Stimulated activated CD4-positive, alpha-beta T cell treated with anti-CD3 and anti-CD28 coated beads, Interleukin-1b, Interleukin-23, amount 100 ng/mL, for 24 hours (primary cell): Measurements from ENCODE around the gene HOXB4.

ENCODE experiments used
- DNase-seq, 4 experiments: peaks; one replicate each; pipeline ENCODE4 v3.0.0-alpha.2; 2020; ENCODE audit warnings: low read depth in 4 of 4, low spot score in 1 of 4

Gene HOXB4

GRCh38 chr17:48615047-48615962 lies 37.2 kb upstream of the HOXB4 start, which contains the start of gene HOXB8:
Gene HOXB8 (minus strand): TSS chr17:48615292. CDS start chr17:48614704, 588 bp downstream.
- no peak for DNase-seq

DNA sequence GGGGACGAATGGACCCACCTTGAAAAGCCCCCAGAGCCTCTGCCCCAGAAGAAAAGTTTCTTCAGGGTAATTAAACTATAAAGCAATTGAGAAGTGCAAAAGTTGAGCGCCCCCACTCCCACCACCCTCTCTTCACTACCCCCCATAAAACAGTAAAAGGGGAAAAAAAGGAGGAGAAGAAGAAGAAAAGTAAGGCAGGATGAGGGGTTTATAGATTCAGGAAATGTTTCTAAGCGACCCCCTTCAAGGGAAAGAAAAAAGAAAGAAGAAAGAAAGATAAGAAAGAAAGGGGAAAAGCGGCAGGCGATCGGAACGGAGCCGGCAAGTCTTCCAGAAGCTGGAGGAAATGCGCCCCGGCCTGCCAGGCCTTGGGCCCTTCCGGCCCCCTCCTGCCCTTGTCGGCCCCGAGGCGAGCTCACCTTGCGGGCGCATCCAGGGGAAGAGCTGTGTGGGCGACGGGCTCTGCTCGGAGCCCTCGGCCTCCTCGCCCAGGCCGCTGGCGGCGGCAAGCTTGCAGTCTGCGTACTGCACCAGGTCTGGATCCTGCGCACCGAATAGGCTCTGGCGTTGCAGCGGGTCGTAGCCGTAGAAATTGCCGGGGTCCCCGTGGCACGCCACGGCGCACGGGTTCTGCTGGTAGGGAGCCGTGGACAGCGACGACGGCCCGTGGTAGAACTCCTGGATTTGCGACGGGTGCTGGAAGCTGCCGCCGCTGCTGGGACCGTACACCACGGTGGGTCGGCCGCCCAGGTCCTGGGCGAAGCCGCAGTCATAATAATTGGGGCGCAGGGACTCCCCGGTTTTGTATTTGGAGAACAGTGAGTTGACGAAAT lies 35.9 kb upstream of the HOXB4 start:
- DNase-seq: no peak

- DNase-seq: no peak
These were observed 34.9 kb upstream of the HOXB4 start for GRCh38 chr17:48612854-48613691.

GRCh38 chr17:48612456-48612853 lies 34.3 kb upstream of the HOXB4 start:
- DNase-seq: no peak

DNA sequence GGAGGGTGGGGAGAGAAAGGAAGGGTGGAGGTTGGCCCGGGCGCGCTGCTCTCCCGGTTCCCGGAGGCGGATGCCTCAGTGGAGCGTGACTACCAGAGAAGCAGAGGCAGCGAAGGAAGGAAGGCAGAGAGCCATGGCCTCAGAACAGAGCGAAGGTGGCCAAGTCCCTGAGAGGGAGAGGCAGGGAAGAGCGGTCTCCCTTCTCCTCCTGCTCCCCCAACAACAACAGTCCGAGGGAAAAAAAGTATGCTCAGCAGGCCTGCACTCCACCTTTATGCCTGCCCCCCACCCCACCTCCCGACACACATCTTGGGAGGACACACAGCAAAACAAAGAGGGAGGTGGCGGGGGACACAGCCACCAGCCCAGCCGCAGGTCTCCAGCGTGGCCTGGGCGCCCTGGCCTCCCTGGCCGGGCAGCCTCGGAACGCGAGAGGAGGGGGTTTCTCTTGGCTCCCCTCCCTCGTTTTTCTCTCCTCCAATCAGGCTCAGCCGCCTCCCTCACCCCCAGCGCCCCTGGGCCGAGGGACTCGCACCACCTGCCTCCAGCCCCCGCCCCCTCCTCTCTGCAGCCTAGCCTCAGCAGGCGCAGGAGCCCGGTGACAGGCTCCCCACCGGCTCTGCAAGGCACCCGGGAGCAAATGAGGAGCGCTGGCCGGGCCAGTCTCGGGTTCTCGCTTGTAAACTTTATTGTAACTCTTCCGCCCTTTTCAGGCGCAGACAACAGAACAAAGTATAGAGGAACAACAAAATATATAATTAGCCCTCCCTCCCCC lies 33.7 kb upstream of the HOXB4 start:
- DNase-seq: no peak

DNA sequence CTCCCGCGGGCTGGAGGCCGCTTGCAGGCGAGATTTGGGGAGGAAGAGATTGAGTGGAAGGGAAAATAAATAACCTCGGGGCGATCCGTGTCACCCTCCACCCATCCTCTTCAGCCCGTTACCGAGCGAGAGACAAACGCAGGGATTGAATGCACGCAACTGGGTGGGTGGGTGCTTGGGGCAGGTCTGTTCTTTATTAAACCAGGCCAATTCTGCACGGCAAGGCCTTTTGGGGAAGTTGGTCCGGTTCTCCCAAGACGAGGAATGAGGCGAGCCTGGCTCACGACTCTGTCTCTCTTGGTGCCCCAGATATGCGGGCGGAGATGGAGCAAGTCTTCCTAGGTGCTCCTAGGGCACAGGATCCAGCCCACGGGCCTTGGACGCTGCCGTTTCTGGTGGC lies 33.1 kb upstream of the HOXB4 start:
- DNase-seq: no peak

GRCh38 chr17:48610282-48611211 lies 32.4 kb upstream of the HOXB4 start, which contains the start of gene HOXB7:
Gene HOXB7 (minus strand): TSS chr17:48611017. CDS start chr17:48610918, 99 bp downstream.
- DNase-seq: peak in 1 of 4 experiments; percentile 54

- DNase-seq: no peak
These were observed 31.7 kb upstream of the HOXB4 start for GRCh38 chr17:48609759-48610281.

DNA sequence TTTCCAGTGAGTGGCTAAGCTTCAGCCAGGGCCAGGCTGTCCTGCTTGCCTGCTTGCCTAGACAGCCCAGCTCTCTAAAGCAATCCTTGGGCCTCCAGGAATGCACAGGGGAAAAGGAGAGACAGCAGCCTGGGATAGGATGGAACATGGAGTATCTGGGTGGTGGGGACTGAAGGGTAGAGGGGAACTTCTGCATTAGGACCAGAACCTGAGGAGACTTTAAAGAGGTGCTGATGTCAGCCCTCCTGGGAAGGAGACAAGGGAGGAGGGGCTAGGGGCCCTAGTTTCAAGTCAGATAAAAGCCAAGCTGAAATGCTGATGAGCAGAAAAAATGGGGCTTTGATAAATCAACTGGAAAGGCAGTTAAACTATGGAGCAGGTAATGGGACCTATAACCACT lies 30.9 kb upstream of the HOXB4 start:
- no peak for DNase-seq

- no peak for DNase-seq
These were observed 30.3 kb upstream of the HOXB4 start for GRCh38 chr17:48608494-48608834.

GRCh38 chr17:48606892-48607614 lies 28.9 kb upstream of the HOXB4 start:
- DNase-seq: no peak

DNA sequence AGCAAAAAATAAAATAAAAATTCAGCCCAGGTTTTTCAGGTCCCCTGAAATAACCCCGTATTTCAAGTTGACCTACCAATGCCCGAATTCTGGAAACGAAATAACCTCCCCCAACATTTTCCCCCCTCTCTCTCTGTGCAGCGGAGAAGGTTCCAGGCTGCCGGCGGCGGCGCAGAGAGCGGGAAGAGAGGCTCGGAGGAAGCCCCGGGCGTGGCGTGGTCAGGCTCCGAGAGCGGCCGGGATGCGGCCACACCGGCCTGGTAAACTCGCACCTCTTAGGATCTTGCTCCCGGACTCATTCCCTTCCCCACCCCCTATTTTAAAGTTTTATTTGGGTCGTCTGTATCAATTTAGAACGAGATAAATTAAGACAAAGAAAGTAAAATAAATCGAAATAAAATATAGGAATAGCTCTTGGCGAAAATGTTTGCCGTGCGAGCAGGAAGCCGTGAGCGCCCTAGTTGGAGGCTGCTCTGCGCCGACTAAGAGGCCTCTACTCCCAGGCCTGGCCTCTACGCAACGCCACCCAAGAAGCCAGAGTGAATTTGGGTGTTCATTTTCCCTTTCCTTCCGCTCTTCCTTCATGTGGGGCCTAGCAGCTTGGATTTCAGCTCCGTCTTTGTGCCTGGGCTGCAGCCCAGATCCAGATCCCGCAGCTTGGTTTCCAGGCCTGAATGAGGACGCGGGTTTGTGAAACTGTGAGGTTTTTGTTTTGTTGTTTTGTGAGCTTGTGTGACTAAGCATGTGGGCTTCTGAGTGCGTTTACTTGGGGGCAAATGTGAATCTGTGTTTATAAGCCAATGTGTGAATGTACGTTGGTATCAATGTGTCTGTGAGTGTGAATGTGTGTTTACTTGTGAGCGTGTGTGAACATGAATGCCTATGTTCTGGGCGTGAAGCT lies 28.1 kb upstream of the HOXB4 start:
- DNase-seq: no peak

DNA sequence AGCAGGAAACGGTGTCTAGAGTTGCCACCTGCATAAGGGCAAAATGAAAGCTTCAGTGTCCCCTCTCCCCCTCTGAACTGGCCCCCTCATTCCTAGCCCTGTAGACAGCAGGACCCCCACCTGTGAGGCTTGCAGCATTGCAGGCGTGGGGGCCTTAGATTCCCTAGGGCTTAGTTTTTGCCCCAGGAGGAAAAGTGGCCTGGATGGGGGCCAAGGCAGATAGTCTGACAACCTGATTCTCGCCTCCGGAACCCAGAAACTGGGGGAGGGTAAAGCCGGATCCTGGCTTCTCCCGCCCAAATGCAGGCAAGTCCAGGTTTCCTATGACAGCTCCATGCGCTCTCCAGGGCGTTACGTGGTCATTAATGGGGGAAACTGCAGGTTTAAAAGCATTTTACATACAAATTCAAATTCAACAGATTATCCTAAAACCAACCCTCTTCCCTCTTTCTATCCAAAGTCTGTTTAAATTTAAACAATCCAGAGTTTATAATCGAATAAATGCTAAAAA lies 27.3 kb upstream of the HOXB4 start:
- DNase-seq: no peak

DNA sequence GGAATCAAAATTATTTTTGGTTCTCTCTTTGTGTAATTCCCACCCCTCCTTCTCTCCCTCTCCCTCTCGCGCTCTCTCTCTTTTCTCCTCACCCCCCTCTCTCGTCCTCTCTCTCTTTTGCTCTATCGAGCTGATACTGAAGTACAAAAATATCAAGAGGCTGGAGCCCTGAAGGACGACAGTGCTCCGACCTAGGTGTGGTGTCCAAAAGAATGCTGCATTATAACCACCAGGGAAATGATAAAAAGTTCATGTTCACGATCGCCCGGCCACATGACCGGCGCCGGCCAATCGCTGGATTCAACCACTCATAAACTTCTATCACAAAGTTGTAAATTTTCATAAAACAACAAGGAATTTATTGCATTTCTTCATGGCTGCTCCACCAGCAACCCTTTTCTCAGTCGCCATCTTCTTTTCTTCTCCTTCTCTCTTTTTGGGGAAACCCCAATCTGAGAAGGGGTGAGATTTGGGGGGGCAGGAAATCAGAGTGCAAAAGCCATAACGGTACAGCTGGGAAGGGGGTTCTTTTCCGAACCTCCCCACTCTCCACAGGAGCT lies 26.7 kb upstream of the HOXB4 start, which contains the start of gene HOXB6:
Gene HOXB6, minus strand, starts transcription at position 217 of the 560 bp plus-strand sequence. CDS start 6,836 bp downstream, outside the sequence.
- DNase-seq: no peak

DNA sequence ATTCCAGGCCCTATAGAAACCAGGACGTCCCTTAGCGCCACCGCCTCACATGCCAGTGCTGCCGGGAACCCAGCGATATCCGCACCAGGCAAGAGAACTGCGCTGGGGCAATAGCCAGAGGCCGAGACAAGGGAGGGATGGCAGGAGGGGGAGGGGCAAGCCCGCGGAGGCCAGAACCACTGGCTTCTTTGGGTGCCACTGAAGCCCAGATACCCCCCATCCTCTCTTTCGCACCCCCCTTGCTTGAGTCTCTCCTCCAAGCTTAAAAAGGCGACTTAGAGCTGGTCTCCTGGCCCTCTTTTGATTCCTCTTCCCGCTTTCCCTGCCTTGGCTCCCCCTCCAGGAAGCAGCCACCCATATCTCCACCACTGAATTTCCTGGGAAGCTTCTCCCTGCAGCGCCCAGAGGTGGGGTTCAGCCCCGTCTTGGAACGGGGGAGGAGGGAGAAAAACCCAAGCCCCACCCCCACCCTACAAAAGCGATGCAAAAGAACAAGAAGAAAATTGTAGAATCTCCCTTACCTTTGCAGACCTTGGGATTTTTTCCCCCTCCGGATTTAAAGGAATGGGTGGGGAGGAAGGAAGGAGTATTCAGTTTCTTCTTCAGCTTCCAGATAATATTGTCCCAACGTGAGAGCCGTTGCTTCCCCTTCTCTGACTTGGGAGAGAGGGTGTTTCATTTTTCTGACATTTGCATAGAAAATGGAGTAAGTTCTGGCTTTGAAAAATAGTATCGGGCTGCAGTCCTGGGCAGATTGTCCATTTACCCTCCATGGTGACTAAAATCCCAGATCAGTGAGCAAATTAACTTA lies 26.0 kb upstream of the HOXB4 start:
- DNase-seq: no peak
